HG03095 (cell line): ENCODE measurements around the gene FMNL2.
"Not testable (repeated sequence)": the region's sequence is repeated elsewhere in the genome, so short reads cannot be mapped to it uniquely, and the experiment has no call there.

ENCODE experiments used
- ATAC-seq: cut with Tn5 transposase; IDR thresholded peaks from one replicate; pipeline ENCODE4 v1.9.1; 2021; ENCODE audit warnings: moderate library complexity; ENCODE audit not compliant: unreplicated experiment

The FMNL2 gene

GRCh38 chr2:152513681-152514080, 178.7 kb downstream of the FMNL2 start:
- ATAC-seq: no peak

- no peak for ATAC-seq
Observed at GRCh38 chr2:152518034-152518433, 183.1 kb downstream of the FMNL2 start.

- no peak for ATAC-seq
Observed at GRCh38 chr2:152518641-152519580, 183.9 kb downstream of the FMNL2 start.

GRCh38 chr2:152519581-152519952, 184.6 kb downstream of the FMNL2 start:
- no peak for ATAC-seq

- no peak for ATAC-seq
Observed at GRCh38 chr2:152520759-152521158, 185.8 kb downstream of the FMNL2 start.

GRCh38 chr2:152522446-152522845, 187.5 kb downstream of the FMNL2 start:
- not testable (repeated sequence) for ATAC-seq

- no peak for ATAC-seq
Observed at GRCh38 chr2:152523091-152523490, 188.1 kb downstream of the FMNL2 start.

- no peak for ATAC-seq
Observed at GRCh38 chr2:152525277-152525838, 190.4 kb downstream of the FMNL2 start.

GRCh38 chr2:152529420-152530115, 194.6 kb downstream of the FMNL2 start:
- ATAC-seq: no peak

- no peak for ATAC-seq
Observed at GRCh38 chr2:152532241-152532640, 197.3 kb downstream of the FMNL2 start.

GRCh38 chr2:152534460-152535135, 199.6 kb downstream of the FMNL2 start:
- ATAC-seq: no peak

- ATAC-seq: no peak
Observed at GRCh38 chr2:152537081-152537651, 202.2 kb downstream of the FMNL2 start.

GRCh38 chr2:152539424-152539823, 204.4 kb downstream of the FMNL2 start:
- ATAC-seq: no peak

GRCh38 chr2:152541712-152542111, 206.7 kb downstream of the FMNL2 start:
- no peak for ATAC-seq

- no peak for ATAC-seq
Observed at GRCh38 chr2:152542337-152542994, 207.5 kb downstream of the FMNL2 start.

GRCh38 chr2:152542995-152543481, 208.1 kb downstream of the FMNL2 start:
- no peak for ATAC-seq

GRCh38 chr2:152543717-152544116, 208.7 kb downstream of the FMNL2 start:
- no peak for ATAC-seq

- ATAC-seq: no peak
Observed at GRCh38 chr2:152544638-152545037, 209.7 kb downstream of the FMNL2 start.

GRCh38 chr2:152546230-152546837, 211.4 kb downstream of the FMNL2 start:
- no peak for ATAC-seq
